HG02884 (cell line): ENCODE results near the gene ZNF91.
"Not testable (repeated sequence)": the region's sequence is repeated elsewhere in the genome, so short reads cannot be mapped to it uniquely, and the experiment has no call there.

Experiments used
- ATAC-seq: cut with Tn5 transposase; IDR thresholded peaks from one replicate; pipeline ENCODE4 v1.9.1; 2021; ENCODE audit warnings: mild to moderate bottlenecking, moderate library complexity; ENCODE audit not compliant: unreplicated experiment

The ZNF91 gene

GRCh38 chr19:23399443-23399842, 4.2 kb upstream of the ZNF91 start:
- ATAC-seq: no peak

- not testable (repeated sequence) for ATAC-seq
Measured at GRCh38 chr19:23395722-23396117, 449 bp upstream of the ZNF91 start.

GRCh38 chr19:23394511-23394910, 760 bp downstream of the ZNF91 start:
- no peak for ATAC-seq

GRCh38 chr19:23393121-23393520, 2.1 kb downstream of the ZNF91 start:
- no peak for ATAC-seq

GRCh38 chr19:23391236-23391635, 4.0 kb downstream of the ZNF91 start:
- ATAC-seq: no peak

- no peak for ATAC-seq
Measured at GRCh38 chr19:23385404-23385803, 9.9 kb downstream of the ZNF91 start.

GRCh38 chr19:23384858-23385257, 10.4 kb downstream of the ZNF91 start:
- no peak for ATAC-seq

- no peak for ATAC-seq
Measured at GRCh38 chr19:23384166-23384565, 11.1 kb downstream of the ZNF91 start.

GRCh38 chr19:23382955-23383354, 12.3 kb downstream of the ZNF91 start:
- no peak for ATAC-seq

- ATAC-seq: no peak
Measured at GRCh38 chr19:23381114-23381513, 14.2 kb downstream of the ZNF91 start.

GRCh38 chr19:23379671-23380070, 15.6 kb downstream of the ZNF91 start:
- ATAC-seq: not testable (repeated sequence)

- no peak for ATAC-seq
Measured at GRCh38 chr19:23378948-23379347, 16.3 kb downstream of the ZNF91 start.

GRCh38 chr19:23377276-23377675, 18.0 kb downstream of the ZNF91 start:
- ATAC-seq: no peak

GRCh38 chr19:23366437-23366836, 28.8 kb downstream of the ZNF91 start:
- no peak for ATAC-seq

GRCh38 chr19:23366031-23366430, 29.2 kb downstream of the ZNF91 start:
- ATAC-seq: not testable (repeated sequence)

GRCh38 chr19:23365222-23365621, 30.0 kb downstream of the ZNF91 start:
- no peak for ATAC-seq

- not testable (repeated sequence) for ATAC-seq
Measured at GRCh38 chr19:23361843-23362242, 33.4 kb downstream of the ZNF91 start.

GRCh38 chr19:23351806-23352205, 43.5 kb downstream of the ZNF91 start:
- ATAC-seq: no peak

GRCh38 chr19:23346696-23347095, 48.6 kb downstream of the ZNF91 start:
- ATAC-seq: no peak

GRCh38 chr19:23345838-23346237, 49.4 kb downstream of the ZNF91 start:
- no peak for ATAC-seq

- no peak for ATAC-seq
Measured at GRCh38 chr19:23343434-23344010, 51.7 kb downstream of the ZNF91 start.

GRCh38 chr19:23328211-23328610, 67.1 kb downstream of the ZNF91 start:
- ATAC-seq: no peak

- ATAC-seq: no peak
Measured at GRCh38 chr19:23321953-23322549, 73.2 kb downstream of the ZNF91 start.
